NOMO-1 treated with DMSO at 0.1 percent for 48 hours (cell line): ENCODE results near the gene INPP4B.

Source experiments
- DNase-seq: peaks from one replicate; lab custom pipeline; 2025; ENCODE audit not compliant: unreplicated experiment; lab: John Stamatoyannopoulos, UW

Gene INPP4B

DNA sequence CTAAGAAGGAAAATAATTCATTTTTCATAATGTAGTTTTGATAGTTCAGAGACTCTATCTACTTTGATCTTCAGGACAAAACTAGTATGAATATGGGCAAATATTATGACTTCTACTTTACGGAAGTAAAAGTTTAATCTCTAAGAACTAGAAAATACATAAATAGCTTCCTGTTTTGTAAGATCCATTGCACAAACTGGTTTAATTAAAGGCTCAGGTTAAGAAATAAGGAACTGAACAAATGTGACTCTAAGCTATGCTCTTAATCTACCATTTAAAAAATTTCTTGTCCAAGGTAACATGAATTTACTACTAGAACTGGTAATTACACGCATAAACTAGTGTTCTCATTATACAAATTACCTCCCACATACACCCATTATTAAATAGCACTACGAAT is 360.6 kb downstream of the INPP4B start:
- peak; percentile 94 for DNase-seq

GRCh38 chr4:142480244-142480643 is 365.9 kb downstream of the INPP4B start:
- DNase-seq = no peak

DNA sequence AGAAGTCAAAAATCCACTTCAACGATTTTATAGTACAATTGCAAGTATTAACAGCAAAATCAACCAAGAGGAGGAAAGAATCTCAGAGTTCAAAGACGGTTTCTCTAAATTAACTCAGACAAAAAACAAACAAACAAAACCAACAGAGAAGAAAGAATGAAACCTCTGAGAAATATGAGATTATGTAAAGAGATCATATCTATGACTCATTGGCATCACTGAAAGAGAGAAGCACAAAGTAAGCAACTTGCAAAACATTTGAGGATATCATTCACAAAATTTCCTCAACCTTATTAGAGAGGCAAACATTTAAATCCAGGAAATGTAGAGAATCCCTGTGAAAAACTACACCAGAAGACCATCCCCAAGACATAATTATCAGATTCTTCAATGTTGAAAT is 370.4 kb downstream of the INPP4B start:
- DNase-seq = no peak

- no peak for DNase-seq
Measured at GRCh38 chr4:142474398-142475087, 371.6 kb downstream of the INPP4B start.

- DNase-seq = no peak
Measured at GRCh38 chr4:142473960-142474338, 372.2 kb downstream of the INPP4B start.

DNA sequence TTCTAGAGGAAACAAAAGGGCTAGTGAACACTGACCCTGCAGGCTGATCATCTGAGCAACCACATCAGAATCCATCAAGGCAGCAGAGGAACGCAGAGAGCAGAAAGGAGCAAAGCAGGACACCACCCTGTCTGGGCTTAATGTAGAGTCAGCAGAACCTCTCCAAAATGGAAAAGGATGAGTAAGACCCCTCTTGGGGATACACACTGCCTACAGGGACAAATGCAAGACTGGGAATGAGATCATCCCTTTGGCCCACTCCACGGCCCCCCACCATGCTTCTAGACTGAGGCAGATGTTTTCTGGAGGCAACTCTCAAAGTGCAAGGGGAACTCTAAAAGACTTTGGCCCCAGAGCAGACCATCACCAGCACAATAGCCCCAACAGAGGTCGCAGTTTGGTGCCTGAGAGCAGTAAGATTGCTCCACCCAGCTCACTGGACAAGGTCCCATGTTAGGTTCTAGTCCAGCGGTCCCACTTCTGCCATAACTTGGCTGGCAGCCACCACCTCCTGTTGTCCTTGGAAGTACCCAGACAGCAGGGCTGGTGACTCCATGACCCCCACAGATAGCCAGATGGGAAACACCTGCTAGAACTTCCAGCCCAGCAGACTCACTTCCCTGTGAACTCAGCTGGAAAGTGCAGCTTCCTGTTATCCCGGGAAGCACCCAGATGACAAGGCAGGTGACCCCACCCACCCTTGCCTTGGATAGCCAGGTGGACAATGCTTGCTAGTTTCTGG is 372.7 kb downstream of the INPP4B start:
- no peak for DNase-seq

- DNase-seq = no peak
Measured at GRCh38 chr4:142467088-142467487, 379.0 kb downstream of the INPP4B start.

DNA sequence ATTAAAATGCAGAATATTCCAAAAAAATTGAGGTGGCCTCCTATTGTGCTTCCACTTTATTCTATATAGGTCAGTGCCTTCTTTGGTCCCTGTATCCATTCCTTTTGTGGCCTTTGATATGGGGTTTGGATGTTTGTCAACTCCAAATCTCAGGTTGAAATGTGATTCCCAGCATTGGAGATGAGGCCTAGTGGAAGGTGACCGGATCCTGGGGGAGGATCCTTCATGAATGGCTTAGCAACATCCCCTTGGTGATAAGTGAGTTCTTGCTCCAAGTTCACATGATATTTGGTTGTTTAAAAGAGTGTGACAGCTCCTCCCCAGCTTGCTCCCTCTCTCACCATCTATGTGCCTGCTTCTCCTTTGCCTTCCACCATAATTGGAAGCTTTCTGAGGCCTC is 380.6 kb downstream of the INPP4B start:
- DNase-seq = no peak

GRCh38 chr4:142463206-142463605 is 382.9 kb downstream of the INPP4B start:
- DNase-seq = no peak

DNA sequence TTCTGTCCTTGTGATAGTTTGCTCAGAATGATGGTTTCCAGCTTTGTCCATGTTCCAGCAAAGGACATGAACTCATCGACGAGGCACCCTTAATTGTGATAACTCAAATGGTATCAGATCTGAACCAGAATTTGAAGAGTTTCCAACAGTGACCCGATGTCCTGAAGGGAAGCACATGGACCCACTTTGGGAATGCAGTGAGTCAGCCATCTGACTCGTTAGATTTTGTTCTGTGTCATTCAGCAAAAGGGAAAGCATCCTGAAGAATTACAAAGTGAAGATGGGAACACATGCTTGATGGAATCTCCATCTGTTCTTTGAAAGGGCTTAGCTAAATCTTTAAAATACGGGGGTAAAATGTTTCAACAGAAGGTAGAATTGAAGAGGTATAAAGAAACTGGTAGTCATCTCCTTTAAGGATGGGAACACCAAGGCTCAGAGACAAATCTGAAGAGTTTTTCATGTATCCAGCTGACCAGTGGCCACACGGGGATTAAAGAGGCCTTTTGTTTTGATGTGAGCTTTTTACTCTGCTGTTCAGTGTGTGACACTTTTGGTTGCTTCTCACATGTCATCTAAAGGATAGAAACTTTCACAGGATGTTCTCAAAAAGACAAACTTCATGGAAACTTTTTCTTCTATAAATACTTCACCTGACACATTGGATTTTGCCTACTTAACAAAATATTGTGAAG is 393.8 kb downstream of the INPP4B start:
- DNase-seq = no peak

- no peak for DNase-seq
Measured at GRCh38 chr4:142449771-142450373, 396.2 kb downstream of the INPP4B start.

- no peak for DNase-seq
Measured at GRCh38 chr4:142447009-142447408, 399.1 kb downstream of the INPP4B start.

- DNase-seq = no peak
Measured at GRCh38 chr4:142443469-142443868, 402.6 kb downstream of the INPP4B start.

DNA sequence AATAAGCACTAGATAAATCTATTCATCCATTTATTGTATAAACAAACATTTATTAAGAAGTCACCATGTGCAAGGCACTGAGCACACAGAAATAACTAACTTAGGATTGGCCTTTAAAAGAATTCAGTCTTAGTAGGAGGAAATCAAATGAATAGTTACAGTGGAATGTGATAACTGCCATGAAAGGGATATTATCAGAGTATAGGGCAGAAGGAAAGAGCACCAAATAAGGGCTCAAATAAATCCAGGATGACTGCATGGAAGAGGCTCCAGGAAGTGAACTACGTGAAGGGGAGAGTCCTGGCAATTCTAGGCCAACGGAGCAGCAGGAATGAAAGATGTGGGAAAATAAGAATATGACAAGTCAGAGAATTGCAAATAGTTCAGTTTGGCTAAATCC is 406.0 kb downstream of the INPP4B start:
- no peak for DNase-seq

- no peak for DNase-seq
Measured at GRCh38 chr4:142435599-142436235, 410.4 kb downstream of the INPP4B start.

- DNase-seq = no peak
Measured at GRCh38 chr4:142434519-142435224, 411.4 kb downstream of the INPP4B start.

DNA sequence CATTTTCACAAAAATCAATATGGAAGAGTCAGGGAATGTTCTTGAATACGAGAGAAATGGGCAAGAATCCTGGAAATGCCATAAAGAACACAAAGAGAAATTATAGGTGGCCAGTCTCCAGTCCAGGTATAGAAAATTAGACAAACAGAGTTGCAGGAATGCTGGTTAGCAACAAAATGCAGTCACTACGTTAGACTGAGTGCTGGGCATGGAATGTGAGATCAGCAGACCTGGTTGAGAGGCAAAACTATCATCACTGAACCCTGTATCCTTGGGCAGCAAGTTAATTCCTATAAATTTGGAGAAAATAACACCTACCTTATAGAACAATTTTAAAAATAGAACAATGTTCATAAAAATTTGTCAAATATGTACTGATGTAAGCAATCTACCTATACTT is 417.4 kb downstream of the INPP4B start:
- no peak for DNase-seq

GRCh38 chr4:142427456-142427855 is 418.6 kb downstream of the INPP4B start:
- DNase-seq = no peak

DNA sequence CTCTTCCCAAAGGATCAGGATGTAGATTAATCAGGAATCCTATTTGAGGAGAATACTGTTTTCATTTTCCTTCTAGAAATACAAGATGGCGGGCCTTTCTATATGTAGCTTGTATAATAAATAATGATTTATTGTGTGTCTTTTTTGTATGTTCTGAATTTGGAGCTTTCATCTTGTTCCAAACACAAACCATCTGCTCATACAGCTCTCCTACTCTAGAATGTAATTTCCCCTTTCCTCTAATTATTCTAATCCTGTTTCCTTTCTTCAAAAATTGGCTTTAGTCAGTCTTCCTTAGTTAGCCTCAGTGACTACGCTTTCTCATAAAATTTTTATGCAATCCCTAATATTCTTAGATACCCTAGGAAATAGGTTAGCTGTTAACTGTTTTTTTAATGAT is 422.2 kb downstream of the INPP4B start:
- DNase-seq = no peak

DNA sequence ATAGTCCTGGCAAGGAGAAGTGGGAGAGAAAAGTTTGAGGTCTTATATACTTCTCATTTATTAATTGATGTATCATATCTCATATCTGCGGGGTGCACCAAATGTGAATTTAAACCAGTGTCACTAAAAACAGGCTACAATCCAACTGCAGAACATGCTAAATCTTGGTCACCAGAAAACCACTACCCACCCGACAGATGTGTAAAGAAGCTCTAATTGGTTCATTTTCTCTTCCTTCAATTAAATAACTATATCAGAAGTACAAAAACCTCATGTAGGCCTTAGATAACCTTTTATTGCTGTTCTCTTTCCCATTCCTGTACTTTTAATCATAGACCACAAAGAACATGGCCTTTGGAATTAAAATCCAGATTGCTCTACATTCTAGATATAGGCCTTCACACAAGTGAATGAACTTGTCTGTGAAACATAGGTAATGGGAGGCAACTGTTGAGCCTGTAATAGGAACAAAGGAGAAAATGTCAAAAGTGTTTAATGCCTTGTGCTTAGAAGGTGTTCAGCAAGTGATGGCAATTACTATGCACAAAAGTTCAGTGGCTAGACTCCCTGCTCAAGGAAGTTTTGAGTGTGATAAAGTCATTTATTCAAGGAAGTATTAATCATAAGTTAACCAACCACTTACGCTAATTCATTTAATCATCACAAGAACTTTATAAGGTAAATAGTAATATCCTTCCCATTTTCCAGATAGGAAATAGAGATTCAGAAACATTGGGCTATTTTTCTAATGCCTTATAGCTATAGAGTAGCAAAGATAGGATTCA is 425.6 kb downstream of the INPP4B start:
- DNase-seq = no peak
